ENCODE data around the gene SH3PXD2A. TPM values are rescaled to one million over a fixed set of nuclear protein-coding genes. Genes with fewer than 3 reads are reported as not detected.

Gene SH3PXD2A
- total RNA-seq, 1 donor from 2014 or later = 36.8 TPM

DNA sequence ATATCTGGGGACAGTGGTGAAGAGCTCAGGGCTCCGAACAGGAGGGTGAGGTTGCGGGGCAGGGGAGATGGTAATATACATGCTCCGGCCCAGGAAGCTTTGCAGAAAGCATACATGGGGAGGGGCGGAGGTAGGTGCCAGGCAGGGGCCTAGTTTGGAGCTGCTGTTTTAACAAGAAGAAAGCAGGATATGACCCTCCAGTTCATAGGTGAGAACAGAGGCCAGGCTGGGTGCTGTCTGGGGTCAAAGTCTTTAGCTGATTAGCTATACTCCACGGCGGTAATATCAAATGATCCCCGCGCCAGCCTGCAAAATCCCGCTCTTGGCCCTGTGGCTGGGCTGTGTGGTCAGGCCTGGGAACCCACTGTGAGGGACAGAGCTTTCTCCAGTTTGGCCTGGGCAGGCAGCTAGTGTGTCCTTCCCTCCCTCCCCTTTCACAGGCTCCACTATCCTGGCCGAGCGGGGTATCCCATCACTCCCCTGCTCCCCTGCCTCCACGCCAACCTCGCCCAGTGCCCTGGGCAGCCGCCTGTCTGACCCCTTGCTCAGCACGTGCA lies 266.2 kb downstream of the SH3PXD2A start:
- TF ChIP-seq, protein P1, sequence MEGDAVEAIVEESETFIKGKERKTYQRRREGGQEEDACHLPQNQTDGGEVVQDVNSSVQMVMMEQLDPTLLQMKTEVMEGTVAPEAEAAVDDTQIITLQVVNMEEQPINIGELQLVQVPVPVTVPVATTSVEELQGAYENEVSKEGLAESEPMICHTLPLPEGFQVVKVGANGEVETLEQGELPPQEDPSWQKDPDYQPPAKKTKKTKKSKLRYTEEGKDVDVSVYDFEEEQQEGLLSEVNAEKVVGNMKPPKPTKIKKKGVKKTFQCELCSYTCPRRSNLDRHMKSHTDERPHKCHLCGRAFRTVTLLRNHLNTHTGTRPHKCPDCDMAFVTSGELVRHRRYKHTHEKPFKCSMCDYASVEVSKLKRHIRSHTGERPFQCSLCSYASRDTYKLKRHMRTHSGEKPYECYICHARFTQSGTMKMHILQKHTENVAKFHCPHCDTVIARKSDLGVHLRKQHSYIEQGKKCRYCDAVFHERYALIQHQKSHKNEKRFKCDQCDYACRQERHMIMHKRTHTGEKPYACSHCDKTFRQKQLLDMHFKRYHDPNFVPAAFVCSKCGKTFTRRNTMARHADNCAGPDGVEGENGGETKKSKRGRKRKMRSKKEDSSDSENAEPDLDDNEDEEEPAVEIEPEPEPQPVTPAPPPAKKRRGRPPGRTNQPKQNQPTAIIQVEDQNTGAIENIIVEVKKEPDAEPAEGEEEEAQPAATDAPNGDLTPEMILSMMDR (IDR thresholded peaks at IDR 0.05; ENCODE audit: unreplicated experiment) = no peak
- H3K27me3 Mint-ChIP-seq (ENCODE audit: low read depth) = no peaks in the 10 kb centered on the region
- H3K36me3 Mint-ChIP-seq = peaks cover 15% of the 10 kb centered on the region
- no peak for DNase-seq (ENCODE audit: low spot score in 2 of 2, unreplicated experiment in 2 of 2)
- H3K4me1 Mint-ChIP-seq = no peaks in the 10 kb centered on the region
- no peak overlapping the region for H3K27ac Mint-ChIP-seq
- H3K9me3 Mint-ChIP-seq = peaks cover 12% of the 10 kb centered on the region
- H3K4me3 Mint-ChIP-seq = no peak overlapping the region

DNA sequence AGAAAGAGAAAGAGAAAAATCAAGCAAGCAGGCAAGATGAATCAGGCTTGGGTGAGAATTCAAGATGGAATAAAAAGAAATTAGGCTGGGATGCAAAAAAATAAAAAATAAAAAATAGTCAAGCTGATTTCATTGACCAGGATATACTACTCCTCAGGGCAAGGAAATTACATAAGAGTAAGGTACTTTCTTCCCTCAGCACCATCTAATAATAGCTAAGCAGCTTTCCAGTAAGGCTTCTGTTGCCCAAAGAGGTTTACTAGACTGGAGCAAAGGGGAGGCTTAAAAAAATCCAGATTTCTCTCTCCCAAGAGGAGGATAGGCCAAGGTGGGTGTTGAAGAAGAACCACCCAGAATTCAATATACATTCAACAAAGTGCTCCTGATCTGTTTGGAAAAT lies 268.3 kb downstream of the SH3PXD2A start:
- Mint-ChIP-seq H3K4me3 (no peak overlapping the region), H3K36me3 (peaks cover 18% of the 10 kb centered on the region), H3K27ac (no peak overlapping the region), H3K9me3 (peaks cover 12% of the 10 kb centered on the region), H3K27me3 (ENCODE audit: low read depth) (no peaks in the 10 kb centered on the region), H3K4me1 (no peaks in the 10 kb centered on the region)
- TF ChIP-seq, protein P1 (IDR thresholded peaks at IDR 0.05; ENCODE audit: unreplicated experiment) = no peak
- no peak for DNase-seq (ENCODE audit: low spot score in 2 of 2, unreplicated experiment in 2 of 2)

DNA sequence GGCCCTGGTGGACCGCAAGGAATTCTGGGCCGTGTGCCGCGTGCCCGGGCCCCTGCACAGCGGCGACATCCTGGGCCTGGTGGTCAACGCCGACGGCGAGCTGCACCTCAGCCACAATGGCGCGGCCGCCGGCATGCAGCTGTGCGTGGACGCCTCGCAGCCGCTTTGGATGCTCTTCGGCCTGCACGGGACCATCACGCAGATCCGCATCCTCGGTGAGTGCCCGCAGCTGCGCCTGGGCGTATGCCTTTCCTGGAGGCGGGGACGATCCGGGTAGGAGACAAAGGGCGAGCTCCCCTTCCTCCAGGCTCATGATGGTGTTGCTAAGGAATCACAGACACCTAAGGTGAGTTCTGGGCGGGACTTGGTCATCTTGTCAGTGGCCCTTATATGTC lies 270.4 kb downstream of the SH3PXD2A start:
- no peak overlapping the region for H3K4me3 Mint-ChIP-seq
- TF ChIP-seq, protein P1 (IDR thresholded peaks at IDR 0.05; ENCODE audit: unreplicated experiment) = no peak
- H3K4me1 Mint-ChIP-seq = no peaks in the 10 kb centered on the region
- H3K36me3 Mint-ChIP-seq = peaks cover 18% of the 10 kb centered on the region
- H3K9me3 Mint-ChIP-seq = peaks cover 12% of the 10 kb centered on the region
- no peak overlapping the region for H3K27ac Mint-ChIP-seq
- peaks cover 6% of the 10 kb centered on the region for H3K27me3 Mint-ChIP-seq (ENCODE audit: low read depth)
- DNase-seq (ENCODE audit: low spot score in 2 of 2, unreplicated experiment in 2 of 2) = no peak

DNA sequence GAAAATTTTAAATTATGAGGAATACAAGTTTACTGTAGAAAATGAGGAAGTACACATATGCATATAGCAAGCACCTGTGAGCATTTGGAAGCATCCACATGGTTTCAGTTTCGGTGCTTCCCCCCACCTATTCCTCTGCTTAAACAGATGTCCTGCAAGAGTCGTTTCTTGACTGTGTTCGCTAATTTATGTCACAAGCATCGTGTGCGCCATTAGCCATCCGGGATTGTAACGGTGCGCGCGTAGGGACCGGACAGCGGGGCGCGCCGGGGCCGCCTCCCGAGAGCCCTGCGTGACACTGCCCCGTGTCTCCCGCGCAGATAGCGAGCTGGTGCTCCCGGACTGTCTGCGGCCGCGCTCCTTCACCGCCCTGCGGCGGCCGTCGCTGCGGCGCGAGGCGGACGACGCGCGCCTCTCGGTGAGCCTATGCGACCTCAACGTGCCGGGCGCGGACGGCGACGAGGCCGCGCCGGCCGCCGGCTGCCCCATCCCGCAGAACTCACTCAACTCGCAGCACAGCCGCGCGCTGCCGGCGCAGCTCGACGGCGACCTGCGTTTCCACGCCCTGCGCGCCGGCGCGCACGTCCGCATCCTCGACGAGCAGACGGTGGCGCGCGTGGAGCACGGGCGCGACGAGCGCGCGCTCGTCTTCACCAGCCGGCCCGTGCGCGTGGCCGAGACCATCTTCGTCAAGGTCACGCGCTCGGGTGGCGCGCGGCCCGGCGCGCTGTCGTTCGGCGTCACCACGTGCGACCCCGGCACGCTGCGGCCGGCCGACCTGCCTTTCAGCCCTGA lies 271.0 kb downstream of the SH3PXD2A start:
- Mint-ChIP-seq H3K4me1 (no peaks in the 10 kb centered on the region), H3K27me3 (ENCODE audit: low read depth) (peaks cover 6% of the 10 kb centered on the region), H3K36me3 (peaks cover 18% of the 10 kb centered on the region), H3K9me3 (peaks cover 12% of the 10 kb centered on the region), H3K27ac (no peak overlapping the region), H3K4me3 (no peak overlapping the region)
- DNase-seq (ENCODE audit: low spot score in 2 of 2, unreplicated experiment in 2 of 2) = no peak
- TF ChIP-seq, protein P1 (IDR thresholded peaks at IDR 0.05; ENCODE audit: unreplicated experiment) = no peak

DNA sequence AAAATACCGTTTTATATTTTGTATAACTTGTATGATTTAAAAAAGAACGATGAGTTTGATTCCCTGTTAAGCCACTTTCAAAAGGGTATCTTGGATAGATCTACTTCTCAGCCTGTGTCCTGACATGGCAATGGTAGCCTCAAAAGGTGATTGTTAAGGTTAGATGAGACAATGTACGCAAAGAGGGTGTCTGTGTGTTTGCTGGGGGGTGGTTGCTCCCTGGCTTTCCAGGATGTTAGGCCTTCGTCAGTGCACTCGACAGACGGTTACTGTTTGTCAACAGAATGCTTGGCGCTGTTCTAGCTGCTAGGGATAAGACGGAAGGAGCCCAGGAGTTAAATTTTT lies 271.5 kb downstream of the SH3PXD2A start:
- no peak for DNase-seq (ENCODE audit: low spot score in 2 of 2, unreplicated experiment in 2 of 2)
- no peak overlapping the region for H3K27ac Mint-ChIP-seq
- H3K4me3 Mint-ChIP-seq = no peak overlapping the region
- TF ChIP-seq, protein P1 (IDR thresholded peaks at IDR 0.05; ENCODE audit: unreplicated experiment) = no peak
- peaks cover 18% of the 10 kb centered on the region for H3K36me3 Mint-ChIP-seq
- H3K9me3 Mint-ChIP-seq = peaks cover 12% of the 10 kb centered on the region
- H3K27me3 Mint-ChIP-seq (ENCODE audit: low read depth) = peaks cover 6% of the 10 kb centered on the region
- H3K4me1 Mint-ChIP-seq = no peaks in the 10 kb centered on the region

Data from mesothelial cell of epicardium (in vitro differentiated cells).